ENCODE data around the gene SLC1A7.

The SLC1A7 gene

DNA sequence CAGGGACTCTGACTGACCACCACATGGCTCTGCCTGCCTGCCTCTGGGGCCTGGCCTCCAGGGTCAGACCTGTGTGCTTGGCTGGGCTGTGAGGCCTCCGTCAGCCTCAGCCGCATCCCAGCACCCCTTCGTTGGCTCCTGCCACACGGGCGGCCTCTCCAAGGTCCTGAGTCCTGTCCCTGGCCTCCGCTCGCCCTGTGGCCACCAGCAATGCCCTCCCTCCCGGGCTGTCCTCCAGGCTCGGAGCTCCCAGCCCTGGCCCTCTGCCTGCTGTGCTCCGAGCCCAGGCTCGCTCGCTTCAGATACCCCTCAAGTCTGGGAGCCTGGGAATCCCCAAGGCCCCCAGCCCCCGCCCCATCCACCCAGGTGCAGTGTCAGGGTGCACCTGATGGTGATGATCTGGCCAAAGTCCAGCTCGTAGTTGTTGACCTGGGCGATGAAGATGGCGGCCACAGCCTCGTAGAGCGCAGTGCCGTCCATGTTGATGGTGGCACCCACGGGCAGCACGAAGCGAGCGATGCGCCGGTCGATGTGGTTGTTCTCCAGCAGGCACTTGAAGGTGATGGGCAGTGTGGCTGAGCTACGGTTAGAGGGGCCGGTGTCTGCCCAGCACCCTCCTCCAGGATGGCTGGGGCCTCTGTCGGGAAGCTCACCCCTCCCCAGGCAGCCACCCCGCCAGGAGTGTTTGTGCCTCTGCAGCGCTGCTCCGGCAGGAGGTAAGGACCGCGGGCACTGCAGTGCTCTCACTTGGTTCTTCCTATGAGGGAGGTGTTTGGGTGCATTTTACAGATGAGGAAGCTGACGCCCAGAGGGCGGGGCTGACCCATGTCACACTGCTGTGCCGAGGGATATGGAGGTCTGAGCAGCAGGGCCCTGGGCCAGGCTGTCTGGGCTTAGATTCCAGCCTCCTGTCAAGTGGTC is 52.0 kb downstream of the SLC1A7 start:
- H3K4me1 ChIP-seq (ENCODE audit: control insufficient read depth, insufficient read depth, low read length): no peaks in the 10 kb centered on the region
- no peaks in the 10 kb centered on the region for H3K36me3 ChIP-seq (ENCODE audit: control insufficient read depth, insufficient read depth, low read length)
- H3K9me3 ChIP-seq (ENCODE audit: control insufficient read depth, insufficient read depth, low read length): no peaks in the 10 kb centered on the region
- DNase-seq (ENCODE audit: low read depth, low spot score): no peak
- H3K27me3 ChIP-seq (ENCODE audit: control insufficient read depth, insufficient read depth, low read length): no peaks in the 10 kb centered on the region
- H3K27ac ChIP-seq (ENCODE audit: low read length): no peak overlapping the region
- H3K4me3 ChIP-seq (ENCODE audit: low read length): no peak overlapping the region
- no CpG with 5 or more reads among the region's 37 CpGs for WGBS (ENCODE audit: insufficient coverage, insufficient read length)

DNA sequence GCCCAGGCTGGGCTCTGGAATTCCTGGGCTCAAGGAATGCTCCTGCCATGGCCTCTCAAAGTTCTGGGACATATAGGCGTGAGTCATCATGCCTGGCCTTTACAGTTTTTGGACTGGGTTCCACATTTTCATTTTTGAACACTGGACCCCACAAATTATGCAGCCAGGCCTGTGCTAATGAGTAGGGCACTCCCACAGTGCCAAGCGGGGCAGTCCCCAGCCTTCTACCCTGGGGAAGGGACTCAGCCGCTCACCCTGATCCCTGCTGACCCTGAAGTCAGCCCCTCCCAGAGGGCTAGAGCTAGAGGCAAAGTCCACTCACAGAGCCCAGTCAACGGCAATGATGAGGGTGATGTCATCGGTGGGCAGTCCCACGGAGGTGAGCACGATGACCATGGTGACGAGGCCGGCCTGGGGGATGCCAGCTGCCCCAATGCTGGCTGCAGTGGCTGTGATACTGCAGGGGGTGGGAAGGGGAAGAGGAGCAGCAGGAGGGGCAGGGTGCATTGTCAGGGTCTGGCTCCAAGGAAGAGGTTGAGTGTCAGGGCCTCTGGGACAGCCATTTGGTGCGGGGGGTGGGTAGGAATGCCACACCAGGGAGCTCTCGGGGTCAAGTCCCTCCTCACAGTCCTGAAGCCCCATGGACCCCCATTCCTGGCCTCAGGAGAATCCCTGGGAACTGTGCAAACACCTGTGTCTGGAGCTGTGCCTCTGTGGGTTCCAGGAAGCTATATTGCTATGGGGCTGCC is 52.8 kb downstream of the SLC1A7 start:
- H3K36me3 ChIP-seq (ENCODE audit: control insufficient read depth, insufficient read depth, low read length): no peaks in the 10 kb centered on the region
- H3K4me1 ChIP-seq (ENCODE audit: control insufficient read depth, insufficient read depth, low read length): no peaks in the 10 kb centered on the region; the same call in 1 of the 2 replicates
- no peaks in the 10 kb centered on the region for H3K27me3 ChIP-seq (ENCODE audit: control insufficient read depth, insufficient read depth, low read length)
- DNase-seq (ENCODE audit: low read depth, low spot score): no peak
- no peak overlapping the region for H3K27ac ChIP-seq (ENCODE audit: low read length)
- WGBS (ENCODE audit: insufficient coverage, insufficient read length): no CpG with 5 or more reads among the region's 11 CpGs
- H3K9me3 ChIP-seq (ENCODE audit: control insufficient read depth, insufficient read depth, low read length): no peaks in the 10 kb centered on the region
- H3K4me3 ChIP-seq (ENCODE audit: low read length): no peak overlapping the region

DNA sequence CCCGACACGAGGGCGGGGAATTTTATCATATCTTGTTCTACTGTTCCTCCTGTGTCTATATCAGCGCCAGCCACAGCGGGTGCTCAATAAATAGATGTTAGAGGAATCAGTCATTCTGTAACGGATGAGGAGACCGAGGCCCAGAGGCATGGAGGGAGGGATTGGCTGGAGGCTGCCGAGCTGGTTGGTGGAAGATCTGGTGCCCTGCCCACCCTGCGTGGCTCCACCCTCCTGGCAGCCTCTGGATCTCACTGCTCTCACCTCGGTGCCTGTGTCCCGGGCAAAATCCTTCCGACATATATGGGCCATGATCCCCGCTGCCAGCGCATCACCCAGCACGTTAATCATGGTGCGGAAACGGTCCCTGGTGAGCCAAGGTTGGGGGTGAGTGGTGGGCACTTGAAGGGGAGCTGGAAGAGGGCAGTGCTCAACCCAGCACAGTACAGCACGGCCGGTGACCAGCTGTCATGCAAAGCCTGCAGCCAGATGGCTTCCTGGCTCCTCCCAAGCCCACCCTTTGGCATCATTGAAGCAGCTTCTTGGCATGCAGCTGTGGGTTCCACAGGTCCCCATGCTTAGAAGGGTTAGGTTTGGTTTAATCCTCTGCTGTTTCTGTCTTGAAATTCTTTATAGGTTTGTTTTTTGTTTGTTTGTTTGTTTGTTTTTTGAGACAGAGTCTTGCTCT is 53.7 kb downstream of the SLC1A7 start:
- H3K27ac ChIP-seq (ENCODE audit: low read length): no peak overlapping the region
- H3K27me3 ChIP-seq (ENCODE audit: control insufficient read depth, insufficient read depth, low read length): no peaks in the 10 kb centered on the region
- H3K36me3 ChIP-seq (ENCODE audit: control insufficient read depth, insufficient read depth, low read length): no peaks in the 10 kb centered on the region
- H3K4me3 ChIP-seq (ENCODE audit: low read length): no peak overlapping the region
- no peak for DNase-seq (ENCODE audit: low read depth, low spot score)
- H3K4me1 ChIP-seq (ENCODE audit: control insufficient read depth, insufficient read depth, low read length): no peaks in the 10 kb centered on the region; the same call in 1 of the 2 replicates
- WGBS (ENCODE audit: insufficient coverage, insufficient read length): no CpG with 5 or more reads among the region's 19 CpGs
- H3K9me3 ChIP-seq (ENCODE audit: control insufficient read depth, insufficient read depth, low read length): no peaks in the 10 kb centered on the region

GRCh38 chr1:53087332-53088285 is 54.8 kb downstream of the SLC1A7 start:
- WGBS (ENCODE audit: insufficient coverage, insufficient read length): no CpG with 5 or more reads among the region's 27 CpGs
- Histone ChIP-seq H3K4me3 (ENCODE audit: low read length) (no peak overlapping the region), H3K27me3 (ENCODE audit: control insufficient read depth, insufficient read depth, low read length) (no peaks in the 10 kb centered on the region), H3K27ac (ENCODE audit: low read length) (no peak overlapping the region), H3K9me3 (ENCODE audit: control insufficient read depth, insufficient read depth, low read length) (no peaks in the 10 kb centered on the region), H3K4me1 (ENCODE audit: control insufficient read depth, insufficient read depth, low read length) (peaks cover 2% of the 10 kb centered on the region), H3K36me3 (ENCODE audit: control insufficient read depth, insufficient read depth, low read length) (peaks cover 1% of the 10 kb centered on the region; the same call in 1 of the 2 replicates)
- DNase-seq (ENCODE audit: low read depth, low spot score): no peak

DNA sequence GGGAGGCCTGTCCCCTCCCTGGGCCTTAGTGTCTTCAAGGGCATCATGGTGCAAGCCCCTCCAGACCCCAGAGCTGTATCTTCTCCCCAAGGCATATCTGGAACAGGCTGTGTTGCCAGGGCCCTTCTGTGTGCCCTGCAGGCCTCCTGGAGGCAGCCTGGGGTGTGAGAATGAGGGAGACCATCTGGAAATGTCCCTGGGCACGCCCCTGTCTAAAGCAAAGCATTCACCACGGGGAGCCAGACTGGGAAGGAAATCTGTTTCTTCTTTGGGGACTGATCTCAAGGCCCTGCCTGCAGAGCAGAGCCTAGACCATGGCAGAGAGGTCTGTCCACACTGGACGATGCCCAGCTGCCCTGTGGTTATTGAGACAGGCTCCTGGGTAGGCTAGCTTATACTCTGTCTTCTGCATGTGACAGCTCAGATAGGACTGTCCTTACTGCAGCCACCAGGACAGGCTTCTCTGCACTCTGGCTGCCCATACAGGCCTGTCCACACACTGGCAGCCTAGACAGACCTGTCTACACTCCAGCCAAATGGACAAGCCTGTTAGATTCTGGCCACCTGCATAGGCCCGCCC is 55.9 kb downstream of the SLC1A7 start:
- H3K4me1 ChIP-seq (ENCODE audit: control insufficient read depth, insufficient read depth, low read length): peaks cover 8% of the 10 kb centered on the region
- no peak for DNase-seq (ENCODE audit: low read depth, low spot score)
- H3K4me3 ChIP-seq (ENCODE audit: low read length): no peak overlapping the region
- H3K27me3 ChIP-seq (ENCODE audit: control insufficient read depth, insufficient read depth, low read length): no peaks in the 10 kb centered on the region
- WGBS (ENCODE audit: insufficient coverage, insufficient read length): no CpG with 5 or more reads among the region's 4 CpGs
- peaks cover 3% of the 10 kb centered on the region; the same call in 1 of the 2 replicates for H3K36me3 ChIP-seq (ENCODE audit: control insufficient read depth, insufficient read depth, low read length)
- no peaks in the 10 kb centered on the region for H3K9me3 ChIP-seq (ENCODE audit: control insufficient read depth, insufficient read depth, low read length)
- H3K27ac ChIP-seq (ENCODE audit: low read length): no peak overlapping the region

DNA sequence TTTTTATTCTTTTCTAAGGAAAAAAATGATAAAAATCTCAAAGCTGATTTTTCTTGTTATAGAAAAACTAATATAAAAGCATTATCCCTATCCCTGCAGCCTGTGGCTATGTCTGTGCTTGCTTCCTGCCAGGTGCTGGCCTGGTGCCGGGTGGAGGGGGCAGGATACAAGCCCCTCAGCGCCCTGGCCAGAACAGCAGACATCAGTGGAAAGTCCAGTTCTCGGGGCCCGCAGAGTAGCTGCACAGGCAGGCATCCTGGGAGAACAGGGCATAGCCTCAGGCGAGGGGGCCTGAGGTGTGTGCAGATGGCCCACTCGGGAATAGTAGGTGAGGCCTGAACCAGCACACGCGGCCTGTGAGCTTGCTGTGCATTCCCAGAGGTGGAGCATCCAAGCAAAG is 57.0 kb downstream of the SLC1A7 start:
- no peak for DNase-seq (ENCODE audit: low read depth, low spot score)
- no CpG with 5 or more reads among the region's 8 CpGs for WGBS (ENCODE audit: insufficient coverage, insufficient read length)
- H3K4me3 ChIP-seq (ENCODE audit: low read length): no peak overlapping the region
- H3K36me3 ChIP-seq (ENCODE audit: control insufficient read depth, insufficient read depth, low read length): peaks cover 3% of the 10 kb centered on the region; the same call in 1 of the 2 replicates
- H3K4me1 ChIP-seq (ENCODE audit: control insufficient read depth, insufficient read depth, low read length): peaks cover 8% of the 10 kb centered on the region
- no peaks in the 10 kb centered on the region for H3K9me3 ChIP-seq (ENCODE audit: control insufficient read depth, insufficient read depth, low read length)
- H3K27me3 ChIP-seq (ENCODE audit: control insufficient read depth, insufficient read depth, low read length): no peaks in the 10 kb centered on the region
- no peak overlapping the region for H3K27ac ChIP-seq (ENCODE audit: low read length)

GRCh38 chr1:53084589-53084971 is 57.9 kb downstream of the SLC1A7 start:
- Histone ChIP-seq H3K36me3 (ENCODE audit: control insufficient read depth, insufficient read depth, low read length) (peaks cover 3% of the 10 kb centered on the region; the same call in 1 of the 2 replicates), H3K27ac (ENCODE audit: low read length) (no peak overlapping the region), H3K27me3 (ENCODE audit: control insufficient read depth, insufficient read depth, low read length) (no peaks in the 10 kb centered on the region), H3K4me1 (ENCODE audit: control insufficient read depth, insufficient read depth, low read length) (peaks cover 8% of the 10 kb centered on the region), H3K4me3 (ENCODE audit: low read length) (no peak overlapping the region), H3K9me3 (ENCODE audit: control insufficient read depth, insufficient read depth, low read length) (no peaks in the 10 kb centered on the region)
- no CpG with 5 or more reads among the region's 8 CpGs for WGBS (ENCODE audit: insufficient coverage, insufficient read length)
- DNase-seq (ENCODE audit: low read depth, low spot score): no peak

DNA sequence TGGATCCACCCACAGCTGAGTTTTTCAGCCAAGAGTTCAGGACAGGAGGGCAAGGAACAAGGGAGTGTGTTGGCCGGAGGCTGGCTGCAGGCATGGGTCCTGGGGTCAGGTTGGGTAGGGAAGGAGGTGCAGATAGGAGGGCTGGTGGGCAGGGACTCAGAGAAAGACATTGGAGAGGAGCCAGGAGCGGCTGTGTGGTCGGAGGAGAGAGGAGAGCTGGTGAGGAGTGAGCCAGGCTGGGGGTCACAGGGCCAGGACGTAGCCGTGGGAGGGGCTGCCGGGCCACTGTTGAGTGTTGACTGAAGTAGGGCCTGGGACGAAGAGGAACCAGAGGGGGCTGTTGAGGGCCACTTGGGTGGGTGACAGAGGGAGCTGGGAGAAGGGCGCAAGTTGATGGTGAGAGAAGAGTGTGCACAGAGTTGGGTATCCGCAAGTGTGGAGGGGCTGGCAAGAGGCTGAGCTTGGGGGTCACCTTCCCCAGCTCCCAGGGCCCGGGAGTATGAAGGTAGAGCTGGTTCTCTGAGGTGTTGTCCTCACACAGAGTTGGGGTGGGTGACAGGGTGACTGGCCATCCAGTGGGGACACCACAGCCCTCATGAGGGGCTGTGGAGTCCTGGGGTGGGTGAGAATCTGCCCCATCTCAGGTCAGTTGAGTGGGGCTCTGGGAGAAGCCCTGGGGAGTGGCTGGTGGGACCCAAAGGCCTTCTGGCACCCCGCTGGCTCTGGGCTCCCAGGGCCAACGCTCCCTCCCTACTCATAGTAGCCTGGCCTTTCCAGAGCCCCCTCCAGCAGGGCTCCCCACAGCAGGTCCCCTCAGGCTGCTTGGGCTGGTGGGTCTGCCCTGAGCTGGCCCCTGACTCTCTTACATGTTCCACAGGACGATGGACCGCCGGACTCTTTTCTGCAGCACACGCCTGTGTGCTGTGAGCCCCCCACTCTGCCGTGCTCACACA is 58.5 kb downstream of the SLC1A7 start:
- Histone ChIP-seq H3K27me3 (ENCODE audit: control insufficient read depth, insufficient read depth, low read length) (no peaks in the 10 kb centered on the region), H3K4me3 (ENCODE audit: low read length) (no peak overlapping the region), H3K36me3 (ENCODE audit: control insufficient read depth, insufficient read depth, low read length) (peaks cover 3% of the 10 kb centered on the region; the same call in 1 of the 2 replicates), H3K27ac (ENCODE audit: low read length) (no peak overlapping the region), H3K9me3 (ENCODE audit: control insufficient read depth, insufficient read depth, low read length) (no peaks in the 10 kb centered on the region), H3K4me1 (ENCODE audit: control insufficient read depth, insufficient read depth, low read length) (peaks cover 8% of the 10 kb centered on the region)
- no CpG with 5 or more reads among the region's 17 CpGs for WGBS (ENCODE audit: insufficient coverage, insufficient read length)
- DNase-seq (ENCODE audit: low read depth, low spot score): no peak

Data from iPS DF 6.9 (cell line).